MG63 (cell line): ENCODE measurements around the gene SMOC2. TPM values are rescaled to one million over a fixed set of nuclear protein-coding genes. Genes with fewer than 3 reads are reported as not detected.

Source experiments
- DNase-seq: peaks from one replicate; pipeline ENCODE4 v3.0.0-alpha.2; 2020
- H3K27me3 ChIP-seq: fragments of 250-450 bp; sonication (Bioruptor Pico); 2 replicates; pipeline ENCODE4 v1.5.1; 2020; ENCODE audit warnings: mild to moderate bottlenecking, moderate library complexity
- H3K36me3 ChIP-seq: fragments of 250-450 bp; sonication (Bioruptor Pico); 2 replicates; pipeline ENCODE4 v1.5.1; 2020; ENCODE audit warnings: mild to moderate bottlenecking, moderate library complexity
- H3K4me3 ChIP-seq: fragments of 250-450 bp; sonication (Bioruptor Pico); 2 replicates; pipeline ENCODE4 v1.5.1; 2020; ENCODE audit warnings: mild to moderate bottlenecking, moderate library complexity
- H3K9me3 ChIP-seq: fragments of 250-450 bp; sonication (Bioruptor Pico); 2 replicates; pipeline ENCODE4 v1.5.1; 2020; ENCODE audit warnings: mild to moderate bottlenecking, moderate library complexity
- total RNA-seq: library from RNA; depleted of rRNA; stranded (reverse); fragments of >200 nt; shearing (Covaris generic); gene quantifications from 2 replicates; pipeline ENCODE4 v1.2.3, GENCODE V29; 2014; ENCODE audit warnings: low replicate concordance

Gene SMOC2
- total RNA-seq, 1 experiment from 2014 or later, result not detected

DNA sequence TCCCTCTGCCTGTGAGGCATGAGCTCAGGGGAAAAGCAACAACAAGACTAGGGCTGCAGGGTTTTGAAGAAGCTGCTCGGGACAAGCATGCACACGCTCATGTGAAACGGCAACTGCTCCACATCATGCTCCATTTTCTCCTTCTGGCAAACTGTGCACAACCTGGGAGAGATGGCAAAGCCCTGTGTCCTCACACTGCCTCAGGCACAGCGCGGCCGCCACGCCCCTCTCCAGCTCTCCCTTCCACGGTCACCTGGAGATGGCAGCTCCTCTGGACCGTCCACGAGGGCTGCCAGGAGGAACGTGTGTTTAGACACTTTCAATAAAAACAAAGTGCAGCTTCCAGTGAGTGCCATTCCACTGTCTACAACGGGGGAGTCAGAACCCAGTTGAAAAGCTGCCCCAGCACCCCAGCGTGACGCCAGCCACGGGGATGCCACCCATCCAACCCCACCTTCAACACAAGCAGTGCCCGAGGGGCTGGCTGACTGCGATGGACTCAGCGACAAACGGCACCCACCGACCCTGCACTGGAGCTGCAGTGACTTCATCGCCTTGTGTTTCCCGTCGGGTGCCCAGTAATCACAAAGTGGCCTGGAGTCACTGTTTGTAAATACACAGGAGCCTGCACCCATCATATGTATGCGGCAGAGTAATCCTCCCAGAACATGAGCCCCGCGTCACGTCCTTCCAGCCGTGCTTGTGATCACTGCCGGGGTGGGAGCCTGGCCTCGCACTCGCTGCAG is 16.1 kb downstream of the SMOC2 start:
- Histone ChIP-seq H3K36me3 (no peaks in the 10 kb centered on the region), H3K27me3 (no peaks in the 10 kb centered on the region), H3K9me3 (no peaks in the 10 kb centered on the region), H3K4me3 (no peak overlapping the region)
- DNase-seq, result no peak

DNA sequence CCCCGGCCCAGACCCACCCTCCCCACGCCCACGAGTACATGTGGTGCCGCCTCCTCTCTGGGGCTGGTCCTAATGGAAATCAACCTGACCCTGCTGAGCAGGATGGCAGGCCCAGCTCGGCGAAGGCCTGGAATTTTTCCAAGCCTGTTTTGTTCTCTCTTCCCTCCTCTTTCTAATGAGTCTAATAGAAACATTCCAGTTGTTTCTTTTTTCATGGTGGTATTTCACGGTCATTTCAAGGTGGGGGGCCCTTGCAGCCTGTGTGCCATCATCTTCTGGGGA is 16.6 kb downstream of the SMOC2 start:
- H3K27me3 ChIP-seq, result no peaks in the 10 kb centered on the region
- DNase-seq, result no peak
- H3K36me3 ChIP-seq, result no peaks in the 10 kb centered on the region
- no peaks in the 10 kb centered on the region for H3K9me3 ChIP-seq
- H3K4me3 ChIP-seq, result no peak overlapping the region

DNA sequence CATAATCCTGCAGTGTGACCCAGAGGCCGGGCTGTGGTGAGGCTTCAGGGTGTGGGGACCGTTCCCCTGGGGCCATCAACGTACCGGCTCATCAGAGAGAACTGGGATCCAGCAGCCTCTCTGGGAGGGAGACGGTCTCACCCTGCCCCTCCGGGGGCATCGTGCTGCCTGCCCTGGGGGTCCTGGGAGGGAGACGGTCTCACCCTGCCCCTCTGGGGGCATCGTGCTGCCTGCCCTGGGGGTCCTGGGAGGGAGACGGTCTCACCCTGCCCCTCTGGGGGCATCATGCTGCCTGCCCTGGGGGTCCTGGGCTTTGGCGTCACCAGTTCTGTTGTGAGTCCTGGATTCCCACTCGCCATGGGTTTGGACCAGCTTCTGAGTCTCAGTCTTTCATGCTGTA is 17.1 kb downstream of the SMOC2 start:
- Histone ChIP-seq H3K9me3 (no peaks in the 10 kb centered on the region), H3K4me3 (no peak overlapping the region), H3K27me3 (no peaks in the 10 kb centered on the region), H3K36me3 (no peaks in the 10 kb centered on the region)
- no peak for DNase-seq

DNA sequence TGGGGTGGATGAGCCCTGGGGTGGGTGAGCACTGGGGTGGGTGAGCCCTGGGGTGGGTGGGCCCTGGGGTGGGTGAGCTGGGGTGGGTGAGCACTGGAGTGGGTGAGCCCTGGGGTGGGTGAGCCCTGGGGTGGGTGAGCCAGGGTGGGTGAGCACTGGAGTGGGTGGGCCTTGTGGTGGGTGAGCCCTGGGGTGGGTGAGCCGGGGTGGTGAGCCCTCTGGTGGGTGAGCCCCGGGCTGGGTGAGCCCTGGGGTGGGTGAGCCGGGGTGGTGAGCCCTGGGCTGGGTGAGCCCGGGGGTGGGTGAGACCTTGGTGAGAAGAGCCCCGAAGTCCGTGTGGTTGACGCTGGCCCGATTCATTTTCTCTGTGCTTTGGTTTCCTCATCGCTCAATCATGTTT is 18.6 kb downstream of the SMOC2 start:
- no peak for DNase-seq
- no peaks in the 10 kb centered on the region for H3K27me3 ChIP-seq
- no peaks in the 10 kb centered on the region for H3K9me3 ChIP-seq

DNA sequence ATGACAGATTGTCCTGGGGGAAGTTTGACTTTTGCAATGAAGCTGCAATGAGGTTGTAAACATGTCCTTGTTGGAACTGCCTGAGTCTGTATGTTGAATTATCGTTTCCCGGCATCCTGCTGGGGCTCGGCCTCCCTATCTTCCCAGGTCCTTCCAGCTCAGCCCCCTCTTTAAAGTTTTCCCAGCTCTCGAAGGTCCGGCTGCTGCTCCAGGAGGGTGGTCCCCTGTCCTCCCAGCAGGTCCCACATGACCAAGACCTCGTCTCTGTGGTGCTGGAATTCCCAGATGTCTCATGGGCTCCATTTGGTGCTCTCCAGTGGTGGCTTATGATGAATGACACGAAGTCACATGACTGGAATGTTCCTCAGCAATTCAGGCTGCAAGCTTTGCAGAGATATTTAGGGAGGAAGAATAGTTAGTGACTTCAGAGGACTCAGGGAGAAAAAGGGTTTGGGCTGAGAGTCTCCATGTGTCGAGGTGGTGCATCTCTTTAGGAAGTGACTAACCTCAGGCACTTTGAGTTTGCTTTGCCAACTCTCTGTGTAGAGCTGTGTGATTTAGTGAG is 21.4 kb downstream of the SMOC2 start:
- no peak for DNase-seq
- no peak overlapping the region for H3K4me3 ChIP-seq
- no peaks in the 10 kb centered on the region for H3K36me3 ChIP-seq
- no peaks in the 10 kb centered on the region for H3K9me3 ChIP-seq
- peaks cover 2% of the 10 kb centered on the region; the same call in 1 of the 2 replicates for H3K27me3 ChIP-seq

More for the DNA sequence above, 18.6 kb downstream of the SMOC2 start:
- no peak overlapping the region for H3K4me3 ChIP-seq
- H3K36me3 ChIP-seq, result no peaks in the 10 kb centered on the region

DNA sequence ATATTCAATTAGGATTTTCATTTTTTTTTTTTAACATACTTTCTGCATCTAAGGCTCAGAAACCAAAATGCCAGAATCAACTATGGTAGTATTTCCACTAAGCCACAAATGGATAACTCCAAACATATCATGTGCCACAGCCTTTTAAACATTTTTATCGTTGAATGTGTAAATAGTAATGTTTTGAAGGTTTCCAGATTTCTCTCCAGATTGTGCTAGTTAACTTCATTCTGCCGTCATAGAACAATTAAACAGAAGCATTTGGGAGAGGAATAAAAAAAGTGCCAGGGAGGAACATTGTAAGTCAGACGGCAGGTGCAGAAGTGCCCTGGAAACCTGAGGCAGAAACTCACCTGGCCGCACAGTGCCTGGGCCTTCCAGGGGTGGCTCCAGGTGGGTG is 23.6 kb downstream of the SMOC2 start:
- no peak for DNase-seq
- peaks cover 2% of the 10 kb centered on the region; the same call in 1 of the 2 replicates for H3K27me3 ChIP-seq
- no peaks in the 10 kb centered on the region for H3K9me3 ChIP-seq
- H3K4me3 ChIP-seq, result no peak overlapping the region
- no peaks in the 10 kb centered on the region for H3K36me3 ChIP-seq

DNA sequence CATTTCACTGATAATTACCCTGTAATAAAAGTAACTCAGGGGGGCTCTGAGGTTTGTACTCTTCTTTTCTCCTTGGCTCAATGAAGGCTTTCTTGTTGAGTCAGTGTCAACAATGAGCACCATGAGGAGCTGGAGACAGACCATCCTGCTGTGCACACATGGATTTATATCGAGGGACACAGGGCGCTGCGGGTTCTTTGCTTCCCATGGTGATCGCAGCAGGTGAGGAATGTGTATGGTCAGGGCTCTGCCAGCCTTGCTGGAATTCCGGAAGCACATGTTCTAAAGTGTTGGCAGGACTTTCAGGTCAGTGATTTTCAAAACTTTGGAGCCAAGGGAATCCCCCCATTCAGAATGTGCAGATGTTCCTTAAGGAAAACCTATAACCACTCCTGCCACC is 27.1 kb downstream of the SMOC2 start:
- Histone ChIP-seq H3K4me3 (no peak overlapping the region), H3K36me3 (no peaks in the 10 kb centered on the region), H3K9me3 (peaks cover 3% of the 10 kb centered on the region; the same call in 1 of the 2 replicates), H3K27me3 (peaks cover 2% of the 10 kb centered on the region; the same call in 1 of the 2 replicates)
- DNase-seq, result no peak

DNA sequence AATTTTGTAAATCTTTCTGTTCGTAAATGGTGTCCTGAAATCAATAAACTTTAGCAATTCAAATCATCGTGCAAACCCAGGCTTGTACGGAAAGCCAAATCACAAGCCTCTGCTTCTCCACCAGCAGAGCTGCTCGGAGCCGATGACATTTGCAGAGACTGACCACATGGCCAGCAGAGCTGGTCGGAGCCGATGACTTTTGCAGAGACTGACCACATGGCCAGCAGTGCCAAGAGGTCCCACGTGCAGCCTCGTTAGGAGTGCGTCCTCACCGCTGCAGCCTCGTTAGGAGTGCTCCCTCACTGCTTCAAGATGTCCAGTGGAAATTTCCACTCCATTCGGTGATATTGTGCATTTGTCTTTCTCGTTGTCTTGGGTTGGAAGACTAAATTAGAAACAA is 28.5 kb downstream of the SMOC2 start:
- Histone ChIP-seq H3K36me3 (no peaks in the 10 kb centered on the region), H3K27me3 (peaks cover 2% of the 10 kb centered on the region; the same call in 1 of the 2 replicates), H3K9me3 (peaks cover 3% of the 10 kb centered on the region; the same call in 1 of the 2 replicates), H3K4me3 (no peak overlapping the region)
- no peak for DNase-seq

DNA sequence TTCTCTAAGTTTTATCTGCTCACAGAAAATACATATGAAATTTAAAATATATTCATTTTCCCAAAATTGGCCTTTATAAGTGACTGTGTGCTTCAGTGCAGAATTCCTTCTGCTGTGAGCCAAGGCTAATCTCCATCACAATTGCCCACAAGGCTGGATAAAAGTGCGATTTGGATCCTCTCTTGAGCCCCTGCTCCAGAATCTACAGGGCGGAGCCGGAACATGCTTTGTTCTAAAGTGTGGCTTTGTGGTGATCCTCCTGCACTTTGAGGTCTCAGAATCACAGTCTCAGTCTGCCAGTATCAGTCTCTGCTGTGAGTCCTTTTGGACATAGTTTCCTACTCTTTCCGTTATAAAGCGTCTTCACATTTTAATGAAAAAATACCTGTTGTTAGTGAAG is 28.9 kb downstream of the SMOC2 start:
- Histone ChIP-seq H3K9me3 (peaks cover 3% of the 10 kb centered on the region; the same call in 1 of the 2 replicates), H3K36me3 (no peaks in the 10 kb centered on the region), H3K27me3 (peaks cover 2% of the 10 kb centered on the region; the same call in 1 of the 2 replicates), H3K4me3 (no peak overlapping the region)
- DNase-seq, result no peak

DNA sequence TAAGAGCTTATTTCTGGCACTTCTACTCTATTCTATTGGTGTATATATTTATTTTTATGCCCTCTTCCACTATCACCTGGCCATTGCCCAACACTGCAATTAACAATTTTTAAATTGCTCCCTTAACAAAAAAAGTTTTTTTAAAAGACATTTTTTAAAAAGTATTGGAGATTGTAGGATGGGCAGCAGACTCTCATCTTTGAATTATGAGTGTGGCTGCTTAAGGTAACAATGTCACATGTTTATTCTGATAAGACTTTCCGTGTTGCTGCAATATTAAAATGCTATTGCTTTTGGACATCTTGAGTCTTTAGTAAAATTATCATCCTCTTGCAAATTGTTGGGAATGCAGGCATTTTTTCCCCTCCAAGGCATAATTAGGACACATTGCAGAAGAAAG is 31.4 kb downstream of the SMOC2 start:
- Histone ChIP-seq H3K4me3 (no peak overlapping the region), H3K27me3 (no peaks in the 10 kb centered on the region), H3K9me3 (peaks cover 3% of the 10 kb centered on the region; the same call in 1 of the 2 replicates), H3K36me3 (no peaks in the 10 kb centered on the region)
- DNase-seq, result no peak

DNA sequence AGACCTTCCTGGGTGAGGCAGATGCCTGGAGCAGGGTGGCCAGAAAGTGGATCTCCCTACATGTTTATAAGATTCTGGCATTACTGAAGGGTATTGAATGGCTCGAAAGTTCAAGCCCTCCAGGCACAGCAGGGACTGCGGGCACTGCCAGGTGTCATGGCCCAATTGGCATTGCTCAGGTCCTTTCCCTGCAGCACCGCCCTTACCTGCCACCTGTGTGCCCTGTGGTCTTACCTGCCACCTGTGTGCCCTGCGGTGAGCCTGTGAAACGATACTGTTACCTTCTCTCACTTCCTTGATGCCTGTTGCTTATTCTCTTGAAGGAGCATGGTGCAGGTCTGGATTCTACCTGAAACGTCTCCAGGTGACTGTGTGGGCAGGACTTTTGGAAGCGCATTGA is 32.2 kb downstream of the SMOC2 start:
- Histone ChIP-seq H3K36me3 (no peaks in the 10 kb centered on the region), H3K27me3 (no peaks in the 10 kb centered on the region), H3K9me3 (peaks cover 3% of the 10 kb centered on the region; the same call in 1 of the 2 replicates), H3K4me3 (no peak overlapping the region)
- no peak for DNase-seq

DNA sequence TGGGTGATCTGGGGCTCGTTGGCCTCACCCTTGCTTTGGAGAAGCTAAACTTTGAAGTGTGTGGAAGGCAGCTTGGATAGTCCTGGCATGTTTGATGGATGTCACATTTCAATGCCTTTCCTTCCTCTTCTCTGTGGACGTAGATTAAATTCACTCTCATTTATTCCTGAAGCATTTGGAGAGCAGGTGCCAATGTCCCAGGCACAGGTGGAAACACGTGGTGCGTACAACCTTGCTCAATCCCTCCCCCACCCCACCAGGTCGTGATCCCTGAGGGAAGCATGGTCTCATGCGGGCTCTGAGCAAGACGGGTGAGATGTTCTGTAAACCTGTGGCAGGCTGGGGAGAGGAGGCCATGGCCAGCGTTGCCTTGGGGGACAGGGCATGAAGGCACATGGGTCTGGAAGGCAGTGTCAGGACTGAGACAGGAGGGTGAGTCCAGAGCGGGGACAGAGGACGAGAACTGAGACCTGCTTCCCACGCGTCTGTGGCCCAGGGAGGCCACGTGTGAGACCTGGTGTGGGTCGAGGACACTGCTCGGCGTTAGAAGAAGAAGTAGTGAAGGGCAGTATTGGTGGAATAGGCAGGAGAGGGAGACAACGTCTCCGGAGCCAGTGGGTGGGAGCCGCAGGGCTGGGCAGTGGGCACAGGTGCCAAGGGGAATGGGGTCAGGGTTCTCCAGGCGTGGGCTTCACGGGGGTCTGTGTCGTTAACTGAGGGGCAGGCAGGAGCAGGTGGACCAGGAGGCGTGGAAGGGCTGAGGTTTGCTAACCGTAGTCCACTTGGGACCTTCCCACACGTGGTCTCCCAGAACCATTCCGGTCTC is 34.4 kb downstream of the SMOC2 start:
- Histone ChIP-seq H3K4me3 (no peak overlapping the region), H3K36me3 (no peaks in the 10 kb centered on the region), H3K27me3 (no peaks in the 10 kb centered on the region), H3K9me3 (peaks cover 3% of the 10 kb centered on the region)
- no peak for DNase-seq

DNA sequence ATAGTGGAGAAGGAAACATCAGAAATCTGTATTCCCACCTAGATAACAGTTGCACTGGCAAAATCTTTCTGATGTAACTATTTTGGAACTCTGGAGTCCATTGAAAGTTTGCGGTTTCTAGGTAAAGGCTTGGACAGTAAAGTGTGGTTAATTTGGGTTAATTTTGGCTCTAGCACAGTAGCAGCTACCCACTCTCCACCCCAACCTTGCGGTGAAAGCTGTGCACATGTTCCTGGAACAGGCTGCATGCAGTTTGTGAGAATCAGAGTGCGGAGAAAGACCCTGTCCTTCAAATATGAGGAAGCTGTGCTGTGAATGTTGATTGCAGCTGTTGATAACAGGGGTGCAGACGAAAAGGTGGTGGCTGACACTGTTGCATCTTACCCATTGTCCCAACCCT is 38.4 kb downstream of the SMOC2 start:
- no peak for DNase-seq
- H3K36me3 ChIP-seq, result no peaks in the 10 kb centered on the region
- H3K9me3 ChIP-seq, result peaks cover 3% of the 10 kb centered on the region
- H3K4me3 ChIP-seq, result no peak overlapping the region
- no peaks in the 10 kb centered on the region; the same call in 1 of the 2 replicates for H3K27me3 ChIP-seq

DNA sequence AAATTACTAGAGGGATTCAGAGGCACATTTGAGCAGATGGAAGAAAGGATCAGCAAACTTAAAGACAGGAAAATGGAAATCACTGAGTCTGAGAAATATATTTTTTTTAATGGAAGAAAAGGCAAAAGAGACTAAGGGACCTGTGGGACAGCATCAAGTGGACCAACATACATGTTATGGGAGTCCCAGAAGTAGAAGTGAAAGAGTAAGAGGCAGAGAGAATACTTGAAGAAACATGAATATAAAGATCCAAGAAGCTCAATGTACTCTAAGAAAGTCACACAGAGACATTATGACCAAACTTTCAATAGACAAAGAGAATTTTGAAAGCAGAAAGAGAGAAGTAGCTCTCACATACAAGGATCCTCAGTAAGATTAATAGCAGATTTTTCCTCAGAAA is 39.5 kb downstream of the SMOC2 start:
- no peak for DNase-seq
- Histone ChIP-seq H3K4me3 (no peak overlapping the region), H3K9me3 (peaks cover 3% of the 10 kb centered on the region), H3K27me3 (peaks cover 3% of the 10 kb centered on the region), H3K36me3 (no peaks in the 10 kb centered on the region)

DNA sequence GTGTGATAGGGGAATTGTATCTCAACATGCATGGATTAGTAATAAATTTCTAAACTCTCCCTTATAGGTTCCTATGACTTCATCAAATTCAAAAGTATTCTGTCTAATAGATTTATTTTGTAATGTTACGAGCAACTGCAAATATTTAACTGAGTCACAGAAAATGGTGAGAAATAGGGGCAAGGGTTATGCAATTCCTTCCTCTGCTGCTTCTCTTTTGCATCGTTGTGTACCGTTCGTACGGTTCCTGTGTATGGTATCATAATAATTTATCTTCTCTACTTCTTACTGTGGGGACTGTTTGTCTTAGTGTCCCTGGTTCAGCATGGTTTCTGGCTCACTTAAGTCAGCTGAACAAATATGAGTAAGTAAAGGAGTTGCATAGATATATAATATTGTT is 44.8 kb downstream of the SMOC2 start:
- no peaks in the 10 kb centered on the region for H3K36me3 ChIP-seq
- H3K27me3 ChIP-seq, result peaks cover 3% of the 10 kb centered on the region
- no peak overlapping the region for H3K4me3 ChIP-seq
- H3K9me3 ChIP-seq, result no peaks in the 10 kb centered on the region; the same call in 1 of the 2 replicates
- DNase-seq, result no peak

DNA sequence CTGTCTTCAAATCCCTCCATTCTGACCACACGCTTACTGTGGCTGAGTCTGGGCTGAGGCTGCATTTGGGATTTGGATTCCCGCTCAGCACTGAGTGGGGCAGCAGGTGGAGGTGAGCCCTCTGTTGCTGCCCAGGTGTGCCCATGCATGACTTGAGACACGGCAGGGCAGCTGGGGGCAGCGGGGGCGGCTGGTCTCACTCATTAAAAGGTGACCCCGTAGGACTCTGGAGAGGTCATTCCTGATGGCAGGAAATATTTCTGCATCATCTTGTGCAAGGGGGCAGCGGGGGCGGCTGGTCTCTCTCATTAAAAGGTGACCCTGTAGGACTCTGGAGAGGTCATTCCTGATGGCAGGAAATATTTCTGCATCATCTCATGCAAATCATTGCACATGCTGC is 49.8 kb downstream of the SMOC2 start:
- no peaks in the 10 kb centered on the region for H3K27me3 ChIP-seq
- DNase-seq, result no peak
- no peak overlapping the region for H3K4me3 ChIP-seq
- no peaks in the 10 kb centered on the region for H3K36me3 ChIP-seq
- no peaks in the 10 kb centered on the region for H3K9me3 ChIP-seq

DNA sequence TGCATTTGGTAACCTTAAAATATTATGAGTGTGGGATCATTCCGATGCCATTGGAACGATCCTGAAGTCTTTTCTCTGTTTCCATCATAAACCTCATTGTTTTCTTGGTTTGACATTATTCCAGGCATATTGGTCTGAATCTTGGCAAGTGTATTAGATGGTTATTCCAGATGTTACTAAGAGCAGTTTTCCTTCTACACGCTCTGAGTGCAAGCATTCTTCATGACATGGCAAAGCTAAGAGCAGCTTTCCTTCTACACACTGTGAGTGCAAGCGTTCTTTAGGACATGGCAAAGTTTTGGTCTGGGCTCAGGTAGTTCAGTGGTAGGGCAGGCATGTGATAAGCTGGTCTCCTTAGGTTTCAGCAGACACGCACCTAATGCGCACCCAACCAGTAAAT is 53.0 kb downstream of the SMOC2 start:
- no peaks in the 10 kb centered on the region for H3K36me3 ChIP-seq
- H3K9me3 ChIP-seq, result no peaks in the 10 kb centered on the region
- H3K4me3 ChIP-seq, result no peak overlapping the region
- H3K27me3 ChIP-seq, result no peaks in the 10 kb centered on the region
- no peak for DNase-seq
